ENCODE results near the gene TKT.
A peak's percentile ranks its signal among the peaks of the same experiment; 100 is the strongest.

Gene TKT

GRCh38 chr3:53238886-53239285 is 16.9 kb downstream of the TKT start:
- H3K4me3 Mint-ChIP-seq: no peak overlapping the region
- H3K36me3 Mint-ChIP-seq (ENCODE audit: low read depth): peaks cover 22% of the 10 kb centered on the region
- H3K4me1 Mint-ChIP-seq: peaks cover 3% of the 10 kb centered on the region
- DNase-seq (no peak), ATAC-seq (no peak)
- H3K9me3 Mint-ChIP-seq: no peaks in the 10 kb centered on the region
- H3K27ac Mint-ChIP-seq: no peak overlapping the region
- no peaks in the 10 kb centered on the region for H3K27me3 Mint-ChIP-seq

DNA sequence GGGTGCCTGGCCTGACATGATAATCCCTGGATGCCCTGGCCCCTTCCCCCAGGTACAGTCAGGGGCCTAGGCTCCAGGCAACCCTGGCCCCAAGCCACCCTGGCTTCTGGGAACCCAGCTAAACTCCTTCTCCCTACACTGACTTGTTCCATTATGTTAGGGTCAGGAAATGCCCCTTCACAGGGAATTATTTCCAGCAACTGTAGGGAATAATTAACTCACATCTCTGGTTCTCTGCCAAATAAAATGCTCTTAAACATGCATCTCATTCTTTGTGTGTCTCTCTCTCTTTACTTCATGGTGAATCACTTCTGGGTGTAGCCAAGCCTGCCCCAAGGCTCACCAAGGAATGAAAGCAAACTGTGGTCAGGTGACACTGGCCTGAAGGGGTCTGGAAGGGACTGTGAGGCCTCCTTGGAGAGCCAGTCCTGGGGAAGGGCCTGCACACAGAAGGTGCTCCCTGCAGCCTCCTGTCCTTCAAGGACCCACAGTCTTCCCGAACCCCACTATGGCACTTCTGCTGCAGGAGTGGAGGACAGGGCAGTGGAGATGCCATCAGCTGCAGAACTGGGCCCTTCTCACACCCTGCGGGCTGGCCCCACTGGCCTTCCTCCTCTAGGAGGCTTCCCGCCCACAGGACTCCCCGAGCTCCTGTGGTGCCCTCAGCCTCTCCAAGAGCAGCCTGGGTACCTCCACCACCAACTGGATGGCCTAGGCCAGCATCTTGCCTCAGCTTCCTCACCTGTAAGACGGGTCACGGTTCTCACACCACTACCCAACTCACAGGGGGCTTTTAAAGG is 17.6 kb downstream of the TKT start:
- Mint-ChIP-seq H3K4me3 (no peak overlapping the region), H3K27me3 (no peaks in the 10 kb centered on the region), H3K4me1 (peaks cover 3% of the 10 kb centered on the region), H3K36me3 (ENCODE audit: low read depth) (peaks cover 25% of the 10 kb centered on the region), H3K9me3 (no peaks in the 10 kb centered on the region), H3K27ac (no peak overlapping the region)
- no peak for DNase-seq
- no peak for ATAC-seq

DNA sequence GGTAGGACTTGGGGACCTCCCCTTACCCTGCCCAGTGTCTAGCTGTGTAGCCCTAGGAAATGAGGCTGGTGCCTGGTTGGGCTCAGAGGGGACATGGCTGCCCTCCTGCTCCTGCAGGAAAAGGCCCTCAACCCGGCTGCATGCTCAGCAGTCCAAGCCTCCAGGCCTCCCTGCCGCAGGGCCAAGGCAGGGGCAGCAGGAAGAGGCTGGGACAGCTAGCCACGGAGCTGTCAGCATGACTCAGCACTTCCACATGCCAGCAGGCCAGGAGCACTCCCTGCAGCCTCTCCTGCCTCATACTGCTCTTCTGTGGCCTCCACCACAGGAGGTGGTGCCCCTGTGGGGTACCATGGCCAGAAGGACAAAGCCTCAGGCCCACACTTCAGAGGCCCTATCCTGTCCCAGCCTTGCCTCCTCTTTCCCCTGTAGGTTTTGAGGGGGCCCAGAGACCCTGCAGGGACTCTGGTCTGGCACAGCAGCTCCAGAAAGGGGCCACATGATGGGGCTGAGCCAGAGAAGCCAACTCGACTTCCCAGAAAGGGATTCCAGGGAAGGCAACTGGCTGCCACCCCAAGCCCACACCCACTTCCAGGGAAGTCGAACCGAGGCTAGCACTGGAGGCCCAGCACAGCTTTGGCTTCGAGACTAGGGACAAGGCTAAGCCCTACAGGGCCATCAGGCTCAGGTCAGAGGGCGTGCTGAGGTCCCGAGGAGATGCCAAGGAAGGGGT is 19.5 kb downstream of the TKT start:
- no peak overlapping the region for H3K4me3 Mint-ChIP-seq
- DNase-seq (no peak), ATAC-seq (peak; percentile 41)
- peaks cover 25% of the 10 kb centered on the region for H3K36me3 Mint-ChIP-seq (ENCODE audit: low read depth)
- no peaks in the 10 kb centered on the region for H3K27me3 Mint-ChIP-seq
- H3K9me3 Mint-ChIP-seq: no peaks in the 10 kb centered on the region
- H3K4me1 Mint-ChIP-seq: peaks cover 3% of the 10 kb centered on the region
- peak overlapping the region; percentile 59 for H3K27ac Mint-ChIP-seq

DNA sequence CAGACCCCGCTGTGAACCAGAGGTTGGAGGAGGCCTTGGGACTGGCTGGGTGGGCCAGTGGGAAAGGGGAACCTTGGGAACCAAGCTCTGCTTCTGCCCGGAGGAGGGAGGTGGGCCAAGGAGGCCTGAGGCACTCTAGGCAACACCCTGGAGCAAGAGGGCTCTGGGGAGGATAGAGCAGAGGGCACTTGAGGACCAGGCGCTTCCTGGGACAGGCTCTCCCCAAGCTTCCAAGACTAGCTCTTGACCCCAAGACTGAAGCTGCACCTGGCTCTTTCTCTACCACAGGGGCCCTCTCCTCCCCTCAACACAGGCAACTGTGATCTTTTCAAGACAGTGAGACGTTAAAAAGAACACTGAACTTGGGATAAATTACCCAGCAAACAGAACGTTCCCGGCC is 20.3 kb downstream of the TKT start:
- H3K4me3 Mint-ChIP-seq: no peak overlapping the region
- peaks cover 27% of the 10 kb centered on the region for H3K36me3 Mint-ChIP-seq (ENCODE audit: low read depth)
- ATAC-seq (no peak), DNase-seq (no peak)
- H3K4me1 Mint-ChIP-seq: peaks cover 3% of the 10 kb centered on the region
- H3K9me3 Mint-ChIP-seq: no peaks in the 10 kb centered on the region
- no peaks in the 10 kb centered on the region for H3K27me3 Mint-ChIP-seq
- peak overlapping the region; percentile 25 for H3K27ac Mint-ChIP-seq

DNA sequence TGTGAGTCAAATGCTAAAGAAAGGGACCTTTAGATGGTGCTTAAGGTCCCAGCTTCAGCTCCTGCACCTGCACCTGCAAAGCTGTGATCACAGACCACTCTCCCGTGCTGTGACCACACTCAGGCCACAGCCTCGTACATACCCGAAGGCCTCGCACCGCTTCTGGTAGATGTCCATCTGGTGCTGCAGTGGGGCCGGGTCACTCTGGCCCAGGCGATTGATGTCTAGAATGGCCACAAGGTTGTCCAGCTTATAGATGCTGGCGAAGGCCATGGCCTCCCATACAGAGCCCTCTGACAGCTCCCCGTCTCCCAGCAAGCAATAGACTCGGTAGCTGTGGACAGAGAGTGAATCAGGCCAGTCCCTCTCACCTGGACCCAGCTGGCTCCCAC is 21.0 kb downstream of the TKT start:
- Mint-ChIP-seq H3K27ac (no peak overlapping the region), H3K9me3 (no peaks in the 10 kb centered on the region), H3K36me3 (ENCODE audit: low read depth) (peaks cover 26% of the 10 kb centered on the region), H3K27me3 (no peaks in the 10 kb centered on the region), H3K4me3 (no peak overlapping the region), H3K4me1 (peaks cover 3% of the 10 kb centered on the region)
- DNase-seq (no peak), ATAC-seq (no peak)

GRCh38 chr3:53234130-53234840 is 21.5 kb downstream of the TKT start:
- Mint-ChIP-seq H3K36me3 (ENCODE audit: low read depth) (peaks cover 29% of the 10 kb centered on the region), H3K4me1 (peaks cover 3% of the 10 kb centered on the region), H3K4me3 (no peak overlapping the region), H3K27ac (no peak overlapping the region), H3K9me3 (no peaks in the 10 kb centered on the region), H3K27me3 (no peaks in the 10 kb centered on the region)
- ATAC-seq (no peak), DNase-seq (no peak)

DNA sequence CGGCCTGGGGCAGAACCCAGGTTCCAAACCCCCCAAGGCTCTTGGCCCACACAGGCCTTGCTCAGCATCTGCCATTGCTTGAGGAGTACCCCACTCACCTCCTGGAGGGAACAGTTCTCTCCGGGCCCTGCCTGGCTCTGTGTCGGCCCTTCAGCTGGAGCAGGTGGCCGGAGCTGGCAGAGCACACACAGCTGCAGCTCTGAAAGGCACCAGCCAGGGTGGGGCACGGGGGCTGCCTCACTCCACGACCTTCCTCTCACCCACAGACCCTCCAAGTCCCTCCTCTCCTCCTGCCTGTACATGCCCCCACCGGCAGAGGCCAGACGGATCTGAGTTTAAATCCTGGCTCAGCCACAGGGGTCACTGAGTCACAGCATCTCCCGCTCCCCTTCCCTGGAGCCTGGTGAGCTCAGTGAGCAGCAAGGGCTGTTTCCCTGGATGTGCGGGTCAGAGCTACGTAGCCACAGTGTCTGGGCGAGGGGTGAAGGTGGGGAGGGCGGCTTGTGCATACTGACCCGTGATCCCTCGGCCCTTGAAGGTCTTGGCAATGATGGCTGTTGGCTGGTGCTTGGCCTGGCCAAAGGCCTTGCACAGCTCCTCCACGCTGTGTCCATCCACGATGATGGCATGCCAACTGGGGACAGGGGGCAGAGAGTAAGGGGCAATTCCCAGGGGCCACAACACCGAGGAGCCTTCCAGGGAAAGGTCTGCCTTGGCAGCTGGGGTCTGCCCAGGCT is 23.0 kb downstream of the TKT start:
- peaks cover 26% of the 10 kb centered on the region for H3K36me3 Mint-ChIP-seq (ENCODE audit: low read depth)
- DNase-seq (no peak), ATAC-seq (no peak)
- no peaks in the 10 kb centered on the region for H3K27me3 Mint-ChIP-seq
- H3K4me1 Mint-ChIP-seq: peaks cover 3% of the 10 kb centered on the region
- H3K4me3 Mint-ChIP-seq: no peak overlapping the region
- H3K9me3 Mint-ChIP-seq: no peaks in the 10 kb centered on the region
- H3K27ac Mint-ChIP-seq: peak overlapping the region; percentile 42

- H3K36me3 Mint-ChIP-seq (ENCODE audit: low read depth): peaks cover 31% of the 10 kb centered on the region
- H3K27ac Mint-ChIP-seq: no peak overlapping the region
- ATAC-seq: no peak
Measured at GRCh38 chr3:53231532-53232511, 24.0 kb downstream of the TKT start.

GRCh38 chr3:53230789-53231188 is 25.0 kb downstream of the TKT start:
- no peaks in the 10 kb centered on the region for H3K27me3 Mint-ChIP-seq
- peaks cover 36% of the 10 kb centered on the region for H3K36me3 Mint-ChIP-seq (ENCODE audit: low read depth)
- H3K9me3 Mint-ChIP-seq: no peaks in the 10 kb centered on the region
- no peak for DNase-seq
- no peaks in the 10 kb centered on the region for H3K4me1 Mint-ChIP-seq
- no peak overlapping the region for H3K27ac Mint-ChIP-seq
- H3K4me3 Mint-ChIP-seq: no peak overlapping the region
- ATAC-seq: no peak

More at GRCh38 chr3:53231532-53232511, 24.0 kb downstream of the TKT start:
- no peaks in the 10 kb centered on the region for H3K27me3 Mint-ChIP-seq
- no peak for DNase-seq
- H3K4me3 Mint-ChIP-seq: no peak overlapping the region
- H3K4me1 Mint-ChIP-seq: peaks cover 3% of the 10 kb centered on the region
- H3K9me3 Mint-ChIP-seq: no peaks in the 10 kb centered on the region

- H3K4me3 Mint-ChIP-seq: no peak overlapping the region
- ATAC-seq (no peak), DNase-seq (no peak)
- H3K27ac Mint-ChIP-seq: no peak overlapping the region
- H3K9me3 Mint-ChIP-seq: no peaks in the 10 kb centered on the region
- no peaks in the 10 kb centered on the region for H3K4me1 Mint-ChIP-seq
- peaks cover 43% of the 10 kb centered on the region for H3K36me3 Mint-ChIP-seq (ENCODE audit: low read depth)
- H3K27me3 Mint-ChIP-seq: no peaks in the 10 kb centered on the region
Measured at GRCh38 chr3:53230041-53230621, 25.7 kb downstream of the TKT start.

GRCh38 chr3:53229606-53230005 is 26.2 kb downstream of the TKT start:
- H3K36me3 Mint-ChIP-seq (ENCODE audit: low read depth): peaks cover 45% of the 10 kb centered on the region
- no peaks in the 10 kb centered on the region for H3K4me1 Mint-ChIP-seq
- ATAC-seq (no peak), DNase-seq (no peak)
- no peak overlapping the region for H3K4me3 Mint-ChIP-seq
- H3K27ac Mint-ChIP-seq: no peak overlapping the region
- H3K27me3 Mint-ChIP-seq: no peaks in the 10 kb centered on the region
- no peaks in the 10 kb centered on the region for H3K9me3 Mint-ChIP-seq

DNA sequence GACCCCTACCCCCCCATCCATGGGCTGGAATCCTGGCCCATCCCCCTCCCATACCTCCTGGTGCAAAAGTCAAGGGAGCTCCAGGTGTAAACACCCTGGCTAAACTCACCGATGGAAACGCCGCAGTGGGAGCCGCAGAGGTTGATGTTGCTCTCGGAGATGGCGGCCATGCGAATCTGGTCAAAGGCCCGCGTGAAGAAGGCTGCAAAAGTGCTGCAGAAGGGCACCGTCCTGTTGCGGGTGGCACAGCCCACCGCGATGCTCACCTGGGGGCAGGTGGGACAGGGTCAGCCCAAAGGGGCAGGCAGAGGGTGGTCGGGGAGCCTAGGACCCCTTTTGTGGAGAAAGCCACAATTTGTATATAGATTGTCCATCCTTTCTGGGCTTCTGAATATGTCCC is 26.7 kb downstream of the TKT start:
- Mint-ChIP-seq H3K4me1 (no peaks in the 10 kb centered on the region), H3K27ac (no peak overlapping the region), H3K36me3 (ENCODE audit: low read depth) (peaks cover 44% of the 10 kb centered on the region), H3K27me3 (no peaks in the 10 kb centered on the region), H3K4me3 (no peak overlapping the region), H3K9me3 (no peaks in the 10 kb centered on the region)
- DNase-seq (no peak), ATAC-seq (no peak)

Data from activated naive CD8-positive, alpha-beta T cell treated with anti-CD3 and anti-CD28 coated beads, Interleukin-2, amount 50 U/mL, for 24 hours (primary cell).